ENCODE data around the gene DNASE2.

- TF ChIP-seq ZBTB43 (CRISPR knock-in tag; IDR thresholded peaks at IDR 0.05) (no peak), EMX1 (CRISPR knock-in tag; IDR thresholded peaks at IDR 0.05) (no peak), AFF4 (CRISPR knock-in tag; IDR thresholded peaks at IDR 0.05; ENCODE audit: borderline replicate concordance) (no peak), CTCF (IDR thresholded peaks at IDR 0.05) (peak; percentile 72; the same call in 1 of the 2 replicates), CBFB (CRISPR knock-in tag; IDR thresholded peaks at IDR 0.05; ENCODE audit: low read depth) (no peak)
- TF ChIP-seq, protein P1, sequence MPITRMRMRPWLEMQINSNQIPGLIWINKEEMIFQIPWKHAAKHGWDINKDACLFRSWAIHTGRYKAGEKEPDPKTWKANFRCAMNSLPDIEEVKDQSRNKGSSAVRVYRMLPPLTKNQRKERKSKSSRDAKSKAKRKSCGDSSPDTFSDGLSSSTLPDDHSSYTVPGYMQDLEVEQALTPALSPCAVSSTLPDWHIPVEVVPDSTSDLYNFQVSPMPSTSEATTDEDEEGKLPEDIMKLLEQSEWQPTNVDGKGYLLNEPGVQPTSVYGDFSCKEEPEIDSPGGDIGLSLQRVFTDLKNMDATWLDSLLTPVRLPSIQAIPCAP (CRISPR knock-in tag; IDR thresholded peaks at IDR 0.05) = no peak
Measured at GRCh38 chr19:12838182-12838885, 42.9 kb downstream of the DNASE2 start, which contains the start of gene MAST1.
